IMR-90 (cell line): ENCODE data around the gene SRRM2. TPM values are rescaled to one million over a fixed set of nuclear protein-coding genes. Genes with fewer than 3 reads are reported as not detected.
A peak's percentile ranks its signal among the peaks of the same experiment; 100 is the strongest.

Experiments
- ATAC-seq: fragments of 200-7000 bp; cut with Tn5 transposase; 2 replicates; pipeline ENCODE4 v1.9.1; 2020; ENCODE audit warnings: low read depth, mild to moderate bottlenecking, moderate library complexity
- BruUV-seq: library from RNA; stranded (reverse); fragments of 400-500 nt; replicated peaks from 2 replicates; lab custom pipeline; 2021; lab: Mats Ljungman, UMichigan
- CTCF ChIA-PET: fragments of 300-600 bp; formaldehyde crosslinking; extraction: SDS; loops from one replicate; lab custom pipeline; 2021; ENCODE audit warnings: antibody characterized with exemption; lab: Yijun Ruan, JAX
- POLR2A ChIA-PET: fragments of 300-600 bp; sonication (Branson Sonifier 250); formaldehyde crosslinking; loops from one replicate; lab custom pipeline; 2022; ENCODE audit warnings: antibody characterized with exemption; ENCODE audit not compliant: unreplicated experiment; lab: Charles Lee
- DNase-seq: peaks from one replicate; pipeline ENCODE4 v3.0.0; 2013
- H2AFZ ChIP-seq: replicated peaks from 2 replicates; pipeline ENCODE3; 2013; ENCODE audit warnings: low read length, mild to moderate bottlenecking; ENCODE audit not compliant: poor library complexity
- H2AK5ac ChIP-seq: 2 replicates; pipeline ENCODE4 v1.6.1; 2013; ENCODE audit warnings: low read depth, low read length, inconsistent platforms
- H2AK9ac ChIP-seq: replicated peaks from 2 replicates; pipeline ENCODE3; 2013; ENCODE audit warnings: mild to moderate bottlenecking, low read depth, low read length, moderate library complexity; ENCODE audit not compliant: poor library complexity
- H2BK120ac ChIP-seq: 2 replicates; pipeline ENCODE4 v1.6.1; 2013; ENCODE audit warnings: low read depth, low read length, inconsistent platforms
- H2BK15ac ChIP-seq: 3 replicates; pipeline ENCODE4 v1.6.1; 2013; ENCODE audit warnings: low read depth, low read length, inconsistent platforms
- H2BK20ac ChIP-seq: 2 replicates; pipeline ENCODE4 v1.6.1; 2013; ENCODE audit warnings: low read depth, mild to moderate bottlenecking, inconsistent platforms, low read length, moderate library complexity
- H2BK5ac ChIP-seq: 2 replicates; pipeline ENCODE4 v1.6.1; 2013; ENCODE audit warnings: mild to moderate bottlenecking, low read depth, low read length, inconsistent platforms; ENCODE audit not compliant: poor library complexity, severe bottlenecking
- H3K14ac ChIP-seq: replicated peaks from 2 replicates; pipeline ENCODE4 v1.6.1; 2013; ENCODE audit warnings: low read depth, low read length, inconsistent platforms
- H3K18ac ChIP-seq: 2 replicates; pipeline ENCODE4 v1.6.1; 2013; ENCODE audit warnings: low read depth, low read length, control low read depth
- H3K23ac ChIP-seq: 2 replicates; pipeline ENCODE4 v1.6.1; 2013; ENCODE audit warnings: low read depth, low read length, inconsistent platforms
- H3K27ac ChIP-seq: 2 replicates; pipeline ENCODE4 v1.5.1; 2013; ENCODE audit warnings: mild to moderate bottlenecking, control low read depth, low read length; ENCODE audit not compliant: insufficient read depth
- H3K27me3 ChIP-seq: 2 replicates; pipeline ENCODE4 v1.6.1; 2013; ENCODE audit warnings: low read length; ENCODE audit not compliant: control insufficient read depth, insufficient read depth
- H3K36me3 ChIP-seq: 2 replicates; pipeline ENCODE4 v1.6.1; 2013; ENCODE audit warnings: low read length, mixed read lengths; ENCODE audit not compliant: control insufficient read depth, insufficient read depth
- H3K4ac ChIP-seq: 2 replicates; pipeline ENCODE4 v1.6.1; 2013; ENCODE audit warnings: low read depth, low read length, inconsistent platforms
- H3K4me1 ChIP-seq: 2 replicates; pipeline ENCODE4 v1.6.1; 2013; ENCODE audit warnings: low read length, mixed read lengths; ENCODE audit not compliant: control insufficient read depth, insufficient read depth
- H3K4me2 ChIP-seq: 2 replicates; pipeline ENCODE4 v1.6.1; 2013; ENCODE audit warnings: low read depth, mild to moderate bottlenecking, control low read depth, low read length, moderate library complexity
- H3K4me3 ChIP-seq: 2 replicates; pipeline ENCODE4 v1.5.1; 2013; ENCODE audit warnings: low read depth, mild to moderate bottlenecking, control low read depth, low read length, moderate library complexity; ENCODE audit not compliant: insufficient read depth
- H3K56ac ChIP-seq: 2 replicates; pipeline ENCODE4 v1.6.1; 2013; ENCODE audit warnings: low read length, inconsistent platforms; ENCODE audit not compliant: insufficient read depth; ENCODE audit errors: extremely low read depth
- H3K79me1 ChIP-seq, 2 experiments: 2 replicates each; pipeline ENCODE4 v1.6.1; 2013; ENCODE audit warnings: low read length in 2 of 2, inconsistent platforms in 1 of 2, low read depth in 1 of 2
- H3K9ac ChIP-seq: 2 replicates; pipeline ENCODE4 v1.6.1; 2013; ENCODE audit warnings: low read depth, low read length, control low read depth
- H3K9me1 ChIP-seq: 2 replicates; pipeline ENCODE4 v1.6.1; 2013; ENCODE audit warnings: low read length, inconsistent platforms; ENCODE audit not compliant: insufficient read depth
- H3K9me3 ChIP-seq: 2 replicates; pipeline ENCODE4 v1.6.1; 2013; ENCODE audit warnings: low read length; ENCODE audit not compliant: control insufficient read depth, insufficient read depth
- H4K20me1 ChIP-seq: 2 replicates; pipeline ENCODE4 v1.6.1; 2013; ENCODE audit warnings: low read length, inconsistent platforms; ENCODE audit not compliant: insufficient read depth
- H4K5ac ChIP-seq: 2 replicates; pipeline ENCODE4 v1.6.1; 2013; ENCODE audit warnings: mild to moderate bottlenecking, low read depth, low read length, control low read depth
- H4K8ac ChIP-seq, 2 experiments: 2 replicates each; pipeline ENCODE4 v1.6.1; 2013; ENCODE audit warnings: low read depth in 2 of 2, low read length in 2 of 2, control low read depth in 1 of 2, inconsistent platforms in 1 of 2
- H4K91ac ChIP-seq: 2 replicates; pipeline ENCODE4 v1.6.1; 2013; ENCODE audit warnings: low read depth, low read length, inconsistent platforms; ENCODE audit not compliant: insufficient read depth
- BHLHE40 ChIP-seq: fragments of 150-350 bp; IDR thresholded peaks from 2 replicates; pipeline ENCODE4 v1.6.1; 2016; ENCODE audit warnings: mild to moderate bottlenecking, low read depth, low read length
- CEBPB ChIP-seq: IDR thresholded peaks from 2 replicates; pipeline ENCODE4 v1.6.1; 2012; ENCODE audit warnings: low read depth, low read length, improper control_type of control experiment
- CHD1 ChIP-seq: IDR thresholded peaks from 2 replicates; pipeline ENCODE4 v1.6.1; 2012; ENCODE audit warnings: low read depth, low read length, improper control_type of control experiment
- FOS ChIP-seq: fragments of 150-350 bp; IDR thresholded peaks from 2 replicates; pipeline ENCODE4 v1.6.1; 2016; ENCODE audit warnings: low read depth, low read length
- MAFK ChIP-seq: IDR thresholded peaks from 2 replicates; pipeline ENCODE4 v1.6.1; 2012; ENCODE audit warnings: low read depth, low read length, improper control_type of control experiment
- MAZ ChIP-seq: IDR thresholded peaks from 2 replicates; pipeline ENCODE4 v1.6.1; 2012; ENCODE audit warnings: low read depth, mild to moderate bottlenecking, low read length, improper control_type of control experiment, moderate library complexity, borderline replicate concordance
- MXI1 ChIP-seq: IDR thresholded peaks from 2 replicates; pipeline ENCODE4 v1.6.1; 2012; ENCODE audit warnings: low read depth, mild to moderate bottlenecking, low read length, moderate library complexity, borderline replicate concordance
- NFE2L2 ChIP-seq: fragments of 150-350 bp; IDR thresholded peaks from 2 replicates; pipeline ENCODE4 v1.6.1; 2016; ENCODE audit warnings: low read depth, mild to moderate bottlenecking, low read length
- POLR2A ChIP-seq: IDR thresholded peaks from 2 replicates; pipeline ENCODE4 v1.6.1; 2012; ENCODE audit warnings: mild to moderate bottlenecking, low read depth, low read length
- RAD21 ChIP-seq: IDR thresholded peaks from 2 replicates; pipeline ENCODE4 v1.6.1; 2012; ENCODE audit warnings: low read length, improper control_type of control experiment
- RCOR1 ChIP-seq: IDR thresholded peaks from 2 replicates; pipeline ENCODE4 v1.6.1; 2012; ENCODE audit warnings: mild to moderate bottlenecking, low read length, improper control_type of control experiment; ENCODE audit not compliant: insufficient replicate concordance
- SMC3 ChIP-seq: fragments of 150-350 bp; IDR thresholded peaks from 2 replicates; pipeline ENCODE4 v1.6.1; 2016; ENCODE audit warnings: low read depth, mild to moderate bottlenecking, antibody characterized with exemption, low read length, moderate library complexity
- WGBS, 2 experiments: methylation state at CpG; one replicate each; pipeline versions ENCODE4 v1.1.5 to v1.1.7; 2013; ENCODE audit warnings: missing lambda C conversion rate in 2 of 2; ENCODE audit not compliant: insufficient read length in 1 of 2; ENCODE audit errors: extremely low coverage in 2 of 2; 5-methylcytosine and 5-hydroxymethylcytosine counted together
- dilution Hi-C: fragments of 300-500 bp; cut with HindIII; formaldehyde crosslinking; loops from one replicate; pipeline ENCODE4 v1.14.3; 2018; ENCODE audit warnings: low sequenced_read_pairs; ENCODE audit not compliant: unreplicated experiment
- in situ Hi-C: fragments of 300-500 bp; cut with MboI; formaldehyde crosslinking; loops from 3 replicates; pipeline ENCODE4 v1.14.3; 2019; ENCODE audit warnings: low sequenced_read_pairs, inconsistent platforms, mixed read lengths
- intact Hi-C: fragments of 100-400 bp; cut with micrococcal nuclease; formaldehyde crosslinking; loops from 2 replicates; pipeline ENCODE4 v1.10.0; 2022
- polyA plus RNA-seq, 3 experiments: library from polyadenylated mRNA; depleted of rRNA; stranded (reverse); fragments of >200 nt; gene quantifications; 2 replicates each; pipeline ENCODE4 v1.2.3, GENCODE V29; 2012; ENCODE audit warnings: low replicate concordance in 1 of 3
- total RNA-seq: library from RNA; depleted of rRNA; stranded (reverse); fragments of >200 nt; gene quantifications from 2 replicates; pipeline ENCODE4 v1.2.3, GENCODE V29; 2012
- TF ChIP-seq, protein P1 (sequence below): conservative IDR thresholded peaks from 2 replicates; pipeline ENCODE4 v1.5.1; 2012; ENCODE audit warnings: mild to moderate bottlenecking, low read depth, low read length, improper control_type of control experiment
- TF ChIP-seq, protein P2 (sequence below): fragments of 150-350 bp; IDR thresholded peaks from 2 replicates; pipeline ENCODE4 v1.6.1; 2016; ENCODE audit warnings: low read depth, mild to moderate bottlenecking, low read length, moderate library complexity, borderline replicate concordance
- TF ChIP-seq, protein P3 (sequence below): fragments of 150-350 bp; IDR thresholded peaks from 2 replicates; pipeline ENCODE4 v1.6.1; 2017; ENCODE audit warnings: mild to moderate bottlenecking, antibody characterized with exemption, low read length, low read depth

Gene SRRM2
- total and polyA plus RNA-seq, 2 of the 4 experiments (the other 2 are of a cell fraction): 20.3 to 300 TPM

DNA sequence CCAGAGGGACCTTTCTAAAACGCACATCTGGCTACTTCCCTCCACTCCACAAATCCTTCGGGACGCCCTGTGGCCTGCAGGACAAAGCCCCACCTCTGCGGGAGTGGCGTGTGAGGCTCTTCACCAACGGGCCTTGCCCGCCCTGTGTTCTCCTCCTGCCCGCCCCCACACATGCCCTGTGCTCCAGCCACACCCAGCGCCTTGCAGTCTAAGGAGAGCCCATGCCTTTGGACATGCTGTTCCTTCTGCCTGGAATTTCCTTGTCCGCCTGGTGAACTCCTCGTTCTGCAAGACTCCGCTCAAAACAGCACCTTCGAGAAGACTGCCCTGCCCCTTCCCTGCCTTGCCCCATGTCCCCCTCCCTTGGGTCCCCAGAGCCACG is 17.2 kb downstream of the SRRM2 start:
- Histone ChIP-seq H2BK20ac (no peak overlapping the region), H3K79me1 (peaks cover 24 to 96% of the 10 kb centered on the region in 2 experiments), H3K4ac (no peak overlapping the region), H3K18ac (no peak overlapping the region), H3K4me2 (no peak overlapping the region), H3K14ac (no peak overlapping the region), H2BK5ac (no peak overlapping the region), H2BK120ac (no peak overlapping the region), H3K9me3 (no peaks in the 10 kb centered on the region; the same call in 1 of the 2 replicates), H3K27me3 (no peaks in the 10 kb centered on the region), H3K36me3 (peaks cover 95% of the 10 kb centered on the region), H3K27ac (no peak overlapping the region), H4K20me1 (peaks cover 96% of the 10 kb centered on the region), H4K5ac (no peak overlapping the region; the same call in 1 of the 2 replicates), H3K9me1 (peaks cover 5% of the 10 kb centered on the region), H2AK9ac (peak overlapping the region; percentile 16), H4K8ac (no peak overlapping the region), H3K4me3 (no peak overlapping the region), H2AFZ (peak overlapping the region; percentile 57), H4K91ac (no peak overlapping the region), H3K23ac (no peak overlapping the region), H3K4me1 (peaks cover 8% of the 10 kb centered on the region), H2AK5ac (no peak overlapping the region), H3K9ac (no peak overlapping the region), H2BK15ac (no peak overlapping the region), H3K56ac (no peak overlapping the region)
- dilution Hi-C loops: no loop called here
- in situ Hi-C loops: no loop called here
- WGBS, 2 experiments: 91% methylated on average over 8 of the region's 14 CpGs; no CpG with 5 or more reads in 1 of the 2 experiments
- ChIA-PET POLR2A (no interaction called here), CTCF (no interaction called here)
- intact Hi-C loops: no loop called here
- BruUV-seq: no TSS peak
- no peak for TF ChIP-seq FOS
- no peak for TF ChIP-seq SMC3
- TF ChIP-seq POLR2A: no peak
- no peak for TF ChIP-seq MAFK
- TF ChIP-seq CHD1: no peak
- TF ChIP-seq BHLHE40: no peak
- no peak for TF ChIP-seq MAZ
- no peak for TF ChIP-seq RAD21
- TF ChIP-seq, protein P1, sequence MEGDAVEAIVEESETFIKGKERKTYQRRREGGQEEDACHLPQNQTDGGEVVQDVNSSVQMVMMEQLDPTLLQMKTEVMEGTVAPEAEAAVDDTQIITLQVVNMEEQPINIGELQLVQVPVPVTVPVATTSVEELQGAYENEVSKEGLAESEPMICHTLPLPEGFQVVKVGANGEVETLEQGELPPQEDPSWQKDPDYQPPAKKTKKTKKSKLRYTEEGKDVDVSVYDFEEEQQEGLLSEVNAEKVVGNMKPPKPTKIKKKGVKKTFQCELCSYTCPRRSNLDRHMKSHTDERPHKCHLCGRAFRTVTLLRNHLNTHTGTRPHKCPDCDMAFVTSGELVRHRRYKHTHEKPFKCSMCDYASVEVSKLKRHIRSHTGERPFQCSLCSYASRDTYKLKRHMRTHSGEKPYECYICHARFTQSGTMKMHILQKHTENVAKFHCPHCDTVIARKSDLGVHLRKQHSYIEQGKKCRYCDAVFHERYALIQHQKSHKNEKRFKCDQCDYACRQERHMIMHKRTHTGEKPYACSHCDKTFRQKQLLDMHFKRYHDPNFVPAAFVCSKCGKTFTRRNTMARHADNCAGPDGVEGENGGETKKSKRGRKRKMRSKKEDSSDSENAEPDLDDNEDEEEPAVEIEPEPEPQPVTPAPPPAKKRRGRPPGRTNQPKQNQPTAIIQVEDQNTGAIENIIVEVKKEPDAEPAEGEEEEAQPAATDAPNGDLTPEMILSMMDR: no peak
- TF ChIP-seq, protein P2, sequence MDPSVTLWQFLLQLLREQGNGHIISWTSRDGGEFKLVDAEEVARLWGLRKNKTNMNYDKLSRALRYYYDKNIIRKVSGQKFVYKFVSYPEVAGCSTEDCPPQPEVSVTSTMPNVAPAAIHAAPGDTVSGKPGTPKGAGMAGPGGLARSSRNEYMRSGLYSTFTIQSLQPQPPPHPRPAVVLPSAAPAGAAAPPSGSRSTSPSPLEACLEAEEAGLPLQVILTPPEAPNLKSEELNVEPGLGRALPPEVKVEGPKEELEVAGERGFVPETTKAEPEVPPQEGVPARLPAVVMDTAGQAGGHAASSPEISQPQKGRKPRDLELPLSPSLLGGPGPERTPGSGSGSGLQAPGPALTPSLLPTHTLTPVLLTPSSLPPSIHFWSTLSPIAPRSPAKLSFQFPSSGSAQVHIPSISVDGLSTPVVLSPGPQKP: no peak
- no peak for TF ChIP-seq RCOR1
- TF ChIP-seq, protein P3, sequence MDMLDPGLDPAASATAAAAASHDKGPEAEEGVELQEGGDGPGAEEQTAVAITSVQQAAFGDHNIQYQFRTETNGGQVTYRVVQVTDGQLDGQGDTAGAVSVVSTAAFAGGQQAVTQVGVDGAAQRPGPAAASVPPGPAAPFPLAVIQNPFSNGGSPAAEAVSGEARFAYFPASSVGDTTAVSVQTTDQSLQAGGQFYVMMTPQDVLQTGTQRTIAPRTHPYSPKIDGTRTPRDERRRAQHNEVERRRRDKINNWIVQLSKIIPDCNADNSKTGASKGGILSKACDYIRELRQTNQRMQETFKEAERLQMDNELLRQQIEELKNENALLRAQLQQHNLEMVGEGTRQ: no peak
- no peak for TF ChIP-seq CEBPB
- TF ChIP-seq MXI1: no peak
- no peak for TF ChIP-seq NFE2L2
- ATAC-seq (no peak), DNase-seq (no peak)
